A673 (cell line): ENCODE measurements around the gene COL13A1.

Source experiments
- EZH2 ChIP-seq: fragments of 200-600 bp; sonication (generic); IDR thresholded peaks from 2 replicates; pipeline ENCODE4 v1.6.1; 2017; ENCODE audit warnings: borderline replicate concordance, low read depth, mild to moderate bottlenecking, mixed read lengths, antibody characterized with exemption, low read length; ENCODE audit not compliant: poor library complexity, severe bottlenecking
- TF ChIP-seq, protein P1 (sequence below): fragments of 300-800, 200-600 bp; sonication (generic); conservative IDR thresholded peaks from 2 replicates; pipeline ENCODE4 v1.5.1; 2017; ENCODE audit warnings: low read depth, mild to moderate bottlenecking, antibody characterized with exemption, low read length, moderate library complexity, mixed read lengths

GRCh38 chr10:69843923-69844322 is 42.2 kb downstream of the COL13A1 start:
- TF ChIP-seq, protein P1, sequence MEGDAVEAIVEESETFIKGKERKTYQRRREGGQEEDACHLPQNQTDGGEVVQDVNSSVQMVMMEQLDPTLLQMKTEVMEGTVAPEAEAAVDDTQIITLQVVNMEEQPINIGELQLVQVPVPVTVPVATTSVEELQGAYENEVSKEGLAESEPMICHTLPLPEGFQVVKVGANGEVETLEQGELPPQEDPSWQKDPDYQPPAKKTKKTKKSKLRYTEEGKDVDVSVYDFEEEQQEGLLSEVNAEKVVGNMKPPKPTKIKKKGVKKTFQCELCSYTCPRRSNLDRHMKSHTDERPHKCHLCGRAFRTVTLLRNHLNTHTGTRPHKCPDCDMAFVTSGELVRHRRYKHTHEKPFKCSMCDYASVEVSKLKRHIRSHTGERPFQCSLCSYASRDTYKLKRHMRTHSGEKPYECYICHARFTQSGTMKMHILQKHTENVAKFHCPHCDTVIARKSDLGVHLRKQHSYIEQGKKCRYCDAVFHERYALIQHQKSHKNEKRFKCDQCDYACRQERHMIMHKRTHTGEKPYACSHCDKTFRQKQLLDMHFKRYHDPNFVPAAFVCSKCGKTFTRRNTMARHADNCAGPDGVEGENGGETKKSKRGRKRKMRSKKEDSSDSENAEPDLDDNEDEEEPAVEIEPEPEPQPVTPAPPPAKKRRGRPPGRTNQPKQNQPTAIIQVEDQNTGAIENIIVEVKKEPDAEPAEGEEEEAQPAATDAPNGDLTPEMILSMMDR: no peak
- TF ChIP-seq EZH2: no peak
